ENCODE results near the gene ASXL3. TPM values are rescaled to one million over a fixed set of nuclear protein-coding genes. Genes with fewer than 3 reads are reported as not detected.
A peak's percentile ranks its signal among the peaks of the same experiment; 100 is the strongest.

Gene ASXL3
- total RNA-seq, 2 donors from 2014 or later: 2.2 to 7.3 TPM

DNA sequence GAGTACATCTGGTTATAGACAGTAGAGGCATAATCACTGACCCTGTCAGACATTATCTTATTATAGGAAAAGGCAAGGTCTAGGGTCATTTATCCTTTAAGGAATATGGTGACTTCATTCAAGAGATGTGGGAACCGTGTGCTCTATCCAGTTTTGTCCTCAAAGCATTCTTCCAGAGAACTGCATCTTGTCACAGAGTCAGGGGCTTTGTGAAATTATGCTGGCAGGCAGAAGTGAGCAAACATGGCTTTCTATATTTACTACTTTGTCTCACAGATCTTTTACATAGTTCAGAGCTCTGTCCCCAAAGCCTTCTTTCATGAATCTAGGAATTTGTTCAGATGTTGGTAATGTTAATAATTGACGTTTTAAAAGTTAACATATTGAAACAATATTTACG, 177.4 kb downstream of the ASXL3 start:
- H3K27me3 ChIP-seq (replicated peaks; ENCODE audit: insufficient read depth): no peaks in the 10 kb centered on the region
- TF ChIP-seq, protein P1, sequence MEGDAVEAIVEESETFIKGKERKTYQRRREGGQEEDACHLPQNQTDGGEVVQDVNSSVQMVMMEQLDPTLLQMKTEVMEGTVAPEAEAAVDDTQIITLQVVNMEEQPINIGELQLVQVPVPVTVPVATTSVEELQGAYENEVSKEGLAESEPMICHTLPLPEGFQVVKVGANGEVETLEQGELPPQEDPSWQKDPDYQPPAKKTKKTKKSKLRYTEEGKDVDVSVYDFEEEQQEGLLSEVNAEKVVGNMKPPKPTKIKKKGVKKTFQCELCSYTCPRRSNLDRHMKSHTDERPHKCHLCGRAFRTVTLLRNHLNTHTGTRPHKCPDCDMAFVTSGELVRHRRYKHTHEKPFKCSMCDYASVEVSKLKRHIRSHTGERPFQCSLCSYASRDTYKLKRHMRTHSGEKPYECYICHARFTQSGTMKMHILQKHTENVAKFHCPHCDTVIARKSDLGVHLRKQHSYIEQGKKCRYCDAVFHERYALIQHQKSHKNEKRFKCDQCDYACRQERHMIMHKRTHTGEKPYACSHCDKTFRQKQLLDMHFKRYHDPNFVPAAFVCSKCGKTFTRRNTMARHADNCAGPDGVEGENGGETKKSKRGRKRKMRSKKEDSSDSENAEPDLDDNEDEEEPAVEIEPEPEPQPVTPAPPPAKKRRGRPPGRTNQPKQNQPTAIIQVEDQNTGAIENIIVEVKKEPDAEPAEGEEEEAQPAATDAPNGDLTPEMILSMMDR (IDR thresholded peaks at IDR 0.05): no peak
- H3K36me3 ChIP-seq: no peaks in the 10 kb centered on the region
- H3K27ac ChIP-seq: no peak overlapping the region
- ATAC-seq (ENCODE audit: insufficient number of reproducible peaks, low FRiP score, low read depth) (no peak), DNase-seq (ENCODE audit: low spot score) (no peak)
- no peak overlapping the region for H3K4me3 ChIP-seq
- H3K4me1 ChIP-seq (ENCODE audit: control insufficient read depth in 1 of 2, low read depth in 2 of 2): no peaks in the 10 kb centered on the region
- H3K9me3 ChIP-seq: no peaks in the 10 kb centered on the region

DNA sequence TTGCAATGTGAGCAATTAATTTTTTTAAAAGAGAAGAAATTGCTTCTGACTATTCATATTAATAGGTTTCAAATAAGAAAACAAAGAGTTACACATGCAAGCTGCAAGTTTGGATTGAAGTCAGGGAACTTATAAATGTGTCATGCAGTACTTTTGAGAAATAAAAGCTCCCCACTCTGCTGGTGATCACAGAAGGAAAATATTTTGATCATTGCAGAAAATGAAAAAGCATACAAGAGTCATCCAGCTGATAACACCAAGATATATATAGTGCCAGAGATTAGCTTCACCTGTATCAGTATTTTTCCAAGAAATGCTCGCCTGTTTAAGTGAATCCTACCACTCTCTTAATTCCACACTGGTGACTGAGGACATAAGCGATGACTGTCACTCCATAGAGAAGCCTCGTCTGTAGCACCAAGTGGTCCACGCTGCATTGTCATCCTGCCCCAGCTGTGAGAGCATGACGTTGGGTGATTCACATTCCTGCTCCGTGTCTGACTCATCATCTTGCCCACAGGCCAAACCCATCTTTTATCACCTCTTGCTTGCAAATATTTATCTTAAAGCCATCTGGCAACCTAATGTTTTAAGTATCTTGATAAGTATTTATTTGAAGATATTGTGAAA, 178.0 kb downstream of the ASXL3 start:
- no peaks in the 10 kb centered on the region for H3K27me3 ChIP-seq (replicated peaks; ENCODE audit: insufficient read depth)
- H3K36me3 ChIP-seq: no peaks in the 10 kb centered on the region
- H3K4me3 ChIP-seq: no peak overlapping the region
- TF ChIP-seq, protein P1 (IDR thresholded peaks at IDR 0.05): no peak
- H3K9me3 ChIP-seq: no peaks in the 10 kb centered on the region
- DNase-seq (ENCODE audit: low spot score) (no peak), ATAC-seq (ENCODE audit: insufficient number of reproducible peaks, low FRiP score, low read depth) (no peak)
- no peaks in the 10 kb centered on the region for H3K4me1 ChIP-seq (ENCODE audit: control insufficient read depth in 1 of 2, low read depth in 2 of 2)
- H3K27ac ChIP-seq: no peak overlapping the region

DNA sequence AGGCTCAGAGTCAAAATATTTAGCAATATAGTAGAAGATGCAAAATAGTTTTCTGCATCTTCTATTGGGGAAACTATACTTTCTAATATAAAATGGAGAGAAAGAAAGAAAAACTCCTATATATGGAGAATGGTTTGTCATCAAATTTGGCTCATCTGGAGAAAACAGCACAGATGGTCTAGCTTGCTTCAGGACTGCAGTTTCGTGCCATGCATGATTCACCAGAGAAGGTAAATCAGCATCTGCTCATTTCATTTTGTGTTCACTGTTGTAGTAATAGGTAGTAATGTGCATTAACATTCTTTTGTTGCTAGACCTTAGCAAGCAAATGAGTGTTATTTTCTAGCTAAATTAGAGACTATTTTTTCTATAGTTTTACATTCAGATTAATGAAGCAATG, 179.0 kb downstream of the ASXL3 start:
- no peak overlapping the region for H3K27ac ChIP-seq
- H3K36me3 ChIP-seq: no peaks in the 10 kb centered on the region
- TF ChIP-seq, protein P1 (IDR thresholded peaks at IDR 0.05): no peak
- H3K4me3 ChIP-seq: no peak overlapping the region
- no peaks in the 10 kb centered on the region for H3K4me1 ChIP-seq (ENCODE audit: control insufficient read depth in 1 of 2, low read depth in 2 of 2)
- DNase-seq (ENCODE audit: low spot score) (no peak), ATAC-seq (ENCODE audit: insufficient number of reproducible peaks, low FRiP score, low read depth) (no peak)
- H3K27me3 ChIP-seq (replicated peaks; ENCODE audit: insufficient read depth): no peaks in the 10 kb centered on the region
- no peaks in the 10 kb centered on the region for H3K9me3 ChIP-seq

DNA sequence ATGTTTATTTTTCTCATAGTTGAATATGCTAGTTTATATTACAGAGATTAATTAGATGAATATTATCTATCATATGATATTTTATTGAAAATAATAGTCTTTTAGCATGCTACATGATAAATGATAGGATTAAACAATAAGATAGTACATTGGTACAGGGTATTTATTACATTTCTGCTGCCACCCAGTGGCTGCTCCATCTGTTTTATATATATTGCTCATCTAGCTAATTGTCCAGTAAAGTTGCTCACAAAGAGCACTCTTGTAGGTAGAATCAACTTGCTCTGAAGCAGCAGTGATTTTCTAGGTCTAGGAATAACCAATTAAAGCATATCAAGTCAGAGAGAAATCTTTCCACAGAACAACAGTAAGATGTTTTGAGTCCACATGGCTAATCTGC, 183.3 kb downstream of the ASXL3 start:
- Histone ChIP-seq H3K9me3 (no peaks in the 10 kb centered on the region), H3K4me1 (ENCODE audit: control insufficient read depth in 1 of 2, low read depth in 2 of 2) (no peaks in the 10 kb centered on the region), H3K27me3 (replicated peaks; ENCODE audit: insufficient read depth) (no peaks in the 10 kb centered on the region), H3K27ac (no peak overlapping the region), H3K36me3 (no peaks in the 10 kb centered on the region), H3K4me3 (no peak overlapping the region)
- TF ChIP-seq, protein P1 (IDR thresholded peaks at IDR 0.05): peak; percentile 24
- ATAC-seq (ENCODE audit: insufficient number of reproducible peaks, low FRiP score, low read depth) (no peak), DNase-seq (ENCODE audit: low spot score) (no peak)

DNA sequence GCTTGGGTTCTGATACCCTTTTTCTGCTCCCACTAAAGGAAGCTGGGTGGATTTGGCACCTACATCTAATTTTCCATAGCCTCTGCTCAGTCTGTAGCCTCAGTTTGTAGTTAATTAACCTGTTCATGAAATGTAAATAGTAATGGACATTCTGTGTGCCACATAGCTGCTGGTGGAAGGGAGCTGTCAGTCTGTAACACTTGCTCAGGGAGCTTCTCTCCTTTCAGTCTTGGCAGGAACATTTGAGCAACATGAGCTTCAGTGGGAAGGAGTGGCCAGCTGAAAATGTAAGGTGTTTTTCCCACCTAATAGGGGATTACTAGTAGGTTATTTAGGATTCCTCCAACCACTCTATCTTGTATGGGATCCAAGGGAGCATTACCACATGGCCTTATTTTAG, 203.4 kb downstream of the ASXL3 start:
- no peaks in the 10 kb centered on the region for H3K36me3 ChIP-seq
- H3K27me3 ChIP-seq (replicated peaks; ENCODE audit: insufficient read depth): no peaks in the 10 kb centered on the region
- no peaks in the 10 kb centered on the region for H3K9me3 ChIP-seq
- TF ChIP-seq, protein P1 (IDR thresholded peaks at IDR 0.05): no peak
- DNase-seq (ENCODE audit: low spot score) (no peak), ATAC-seq (ENCODE audit: insufficient number of reproducible peaks, low FRiP score, low read depth) (no peak)
- H3K4me1 ChIP-seq (ENCODE audit: control insufficient read depth in 1 of 2, low read depth in 2 of 2): no peaks in the 10 kb centered on the region
- no peak overlapping the region for H3K4me3 ChIP-seq
- no peak overlapping the region for H3K27ac ChIP-seq

Other genes with a start within 250 kb of the ASXL3 start
- gene CCDC178, start 137.5 kb upstream of the ASXL3 start, total RNA-seq: 1 to 10 TPM in 1 of 2 donors, not detected in 1; 1.6 TPM